H9 (cell line): ENCODE measurements around the gene EMB. TPM values are rescaled to one million over a fixed set of nuclear protein-coding genes. Genes with fewer than 3 reads are reported as not detected.

ENCODE experiments used
- DNase-seq: peaks from one replicate; pipeline ENCODE4 v3.0.0-alpha.2; 2017
- H2AFZ ChIP-seq: one replicate; pipeline ENCODE4 v1.6.1; 2013; ENCODE audit warnings: mild to moderate bottlenecking, low read length, control low read depth, moderate library complexity
- H2AK5ac ChIP-seq: 2 replicates; pipeline ENCODE4 v1.6.1; 2013; ENCODE audit warnings: low read length, control low read depth, mixed read lengths; ENCODE audit not compliant: insufficient read length
- H2BK120ac ChIP-seq: one replicate; pipeline ENCODE4 v1.6.1; 2013; ENCODE audit warnings: low read depth, mild to moderate bottlenecking, low read length, control low read depth, inconsistent platforms; ENCODE audit not compliant: poor library complexity, severe bottlenecking
- H2BK12ac ChIP-seq: 2 replicates; pipeline ENCODE4 v1.6.1; 2013; ENCODE audit warnings: low read length, control low read depth, mixed read lengths, low read depth; ENCODE audit not compliant: insufficient read length
- H2BK15ac ChIP-seq: 2 replicates; pipeline ENCODE4 v1.6.1; 2013; ENCODE audit warnings: low read depth, low read length, control low read depth
- H2BK20ac ChIP-seq: one replicate; pipeline ENCODE4 v1.6.1; 2013; ENCODE audit warnings: low read depth, mild to moderate bottlenecking, low read length, control low read depth, inconsistent platforms; ENCODE audit not compliant: poor library complexity, severe bottlenecking
- H2BK5ac ChIP-seq: 2 replicates; pipeline ENCODE4 v1.6.1; 2013; ENCODE audit warnings: low read length, control low read depth, mixed read lengths; ENCODE audit not compliant: insufficient read length
- H3K14ac ChIP-seq: 2 replicates; pipeline ENCODE4 v1.6.1; 2013; ENCODE audit warnings: low read length, control low read depth; ENCODE audit not compliant: insufficient read depth
- H3K18ac ChIP-seq: 2 replicates; pipeline ENCODE4 v1.6.1; 2013; ENCODE audit warnings: low read depth, mild to moderate bottlenecking, mixed read lengths, low read length, control low read depth; ENCODE audit not compliant: insufficient read length
- H3K23ac ChIP-seq: 2 replicates; pipeline ENCODE4 v1.6.1; 2013; ENCODE audit warnings: low read length, control low read depth, mixed read lengths, low read depth; ENCODE audit not compliant: insufficient read length
- H3K23me2 ChIP-seq: 2 replicates; pipeline ENCODE4 v1.6.1; 2013; ENCODE audit warnings: low read depth, mild to moderate bottlenecking, mixed read lengths, low read length, control low read depth; ENCODE audit not compliant: insufficient read length, poor library complexity, severe bottlenecking
- H3K27ac ChIP-seq: 2 replicates; pipeline ENCODE4 v1.5.1; 2013; ENCODE audit warnings: low read length, control low read depth, mixed read lengths, low read depth; ENCODE audit not compliant: insufficient read length
- H3K27me3 ChIP-seq: 2 replicates; pipeline ENCODE4 v1.6.1; 2013; ENCODE audit warnings: low read length, control low read depth, inconsistent platforms; ENCODE audit not compliant: insufficient read depth
- H3K4ac ChIP-seq: 2 replicates; pipeline ENCODE4 v1.6.1; 2013; ENCODE audit warnings: low read depth, mild to moderate bottlenecking, control low read depth, inconsistent platforms, low read length, moderate library complexity
- H3K4me1 ChIP-seq: 2 replicates; pipeline ENCODE4 v1.6.1; 2013; ENCODE audit warnings: low read length, control low read depth, inconsistent platforms; ENCODE audit not compliant: insufficient read depth
- H3K4me2 ChIP-seq: 2 replicates; pipeline ENCODE4 v1.6.1; 2013; ENCODE audit warnings: low read length, control low read depth, mixed read lengths; ENCODE audit not compliant: insufficient read length, insufficient read depth
- H3K56ac ChIP-seq: 2 replicates; pipeline ENCODE4 v1.6.1; 2013; ENCODE audit warnings: low read depth, mild to moderate bottlenecking, mixed read lengths, low read length, control low read depth; ENCODE audit not compliant: insufficient read length
- H3K79me1 ChIP-seq: 2 replicates; pipeline ENCODE4 v1.6.1; 2013; ENCODE audit warnings: low read depth, mild to moderate bottlenecking, moderate library complexity, low read length, control low read depth, inconsistent platforms; ENCODE audit not compliant: insufficient read depth, poor library complexity, severe bottlenecking
- H3K79me2 ChIP-seq: 2 replicates; pipeline ENCODE4 v1.6.1; 2013; ENCODE audit warnings: low read length, control low read depth, inconsistent platforms; ENCODE audit not compliant: insufficient read depth
- H3K9ac ChIP-seq: 2 replicates; pipeline ENCODE4 v1.6.1; 2013; ENCODE audit warnings: low read length, control low read depth, mixed read lengths; ENCODE audit not compliant: insufficient read length; ENCODE audit errors: extremely low read depth
- H3K9me3 ChIP-seq: one replicate; pipeline ENCODE4 v1.6.1; 2013; ENCODE audit warnings: low read depth, low read length, inconsistent platforms; ENCODE audit not compliant: control insufficient read depth
- H3T11ph ChIP-seq: one replicate; pipeline ENCODE4 v1.6.1; 2013; ENCODE audit warnings: mild to moderate bottlenecking, low read length, control low read depth, inconsistent platforms
- H4K20me1 ChIP-seq: one replicate; pipeline ENCODE4 v1.6.1; 2013; ENCODE audit not compliant: control insufficient read depth, insufficient read length, insufficient read depth
- H4K5ac ChIP-seq: 2 replicates; pipeline ENCODE4 v1.6.1; 2013; ENCODE audit warnings: low read depth, mild to moderate bottlenecking, mixed read lengths, low read length, control low read depth; ENCODE audit not compliant: insufficient read length
- H4K8ac ChIP-seq: replicated peaks from 2 replicates; pipeline ENCODE4 v1.6.1; 2013; ENCODE audit warnings: low read length, control low read depth, mixed read lengths, low read depth; ENCODE audit not compliant: insufficient read length
- H4K91ac ChIP-seq: 2 replicates; pipeline ENCODE4 v1.6.1; 2013; ENCODE audit warnings: low read depth, mild to moderate bottlenecking, moderate library complexity, mixed read lengths, low read length, control low read depth; ENCODE audit not compliant: insufficient read length
- H3K27ac Mint-ChIP-seq, 3 experiments: 2 replicates in 2 of 3; 3 replicates in 1 of 3; pipeline ENCODE4 v1.8.0; 2020 to 2021; ENCODE audit warnings: mixed read lengths in 3 of 3, mild to moderate bottlenecking in 1 of 3, moderate library complexity in 1 of 3
- H3K27me3 Mint-ChIP-seq: 2 replicates; pipeline ENCODE4 v1.8.0; 2021; ENCODE audit warnings: low read depth, mild to moderate bottlenecking, moderate library complexity, mixed read lengths
- H3K36me3 Mint-ChIP-seq, 3 experiments: 2 replicates in 2 of 3; 3 replicates in 1 of 3; pipeline ENCODE4 v1.8.0; 2020 to 2021; ENCODE audit warnings: low read depth in 3 of 3, mixed read lengths in 3 of 3; ENCODE audit not compliant: insufficient read depth in 1 of 3
- H3K4me1 Mint-ChIP-seq, 2 experiments: 2 replicates each; pipeline ENCODE4 v1.8.0; 2020; ENCODE audit warnings: mixed read lengths in 2 of 2
- H3K4me3 Mint-ChIP-seq, 2 experiments: 2 replicates in 1 of 2; 3 replicates in 1 of 2; pipeline ENCODE4 v1.8.0; 2020 to 2021; ENCODE audit warnings: mild to moderate bottlenecking in 2 of 2, mixed read lengths in 2 of 2, moderate library complexity in 1 of 2
- H3K9me3 Mint-ChIP-seq, 2 experiments: 2 replicates in 1 of 2; 3 replicates in 1 of 2; pipeline ENCODE4 v1.8.0; 2020; ENCODE audit warnings: mild to moderate bottlenecking in 2 of 2, mixed read lengths in 2 of 2, moderate library complexity in 1 of 2
- CTCF ChIP-seq: fragments of 200-600 bp; sonication (generic); conservative IDR thresholded peaks from 3 replicates; pipeline ENCODE4 v1.8.0; 2021; ENCODE audit warnings: antibody characterized with exemption, mild to moderate bottlenecking
- WGBS: extraction: QIAGEN DNeasy Blood & Tissue Kit; methylation state at CpG from one replicate; pipeline ENCODE4 v1.1.7; 2013; ENCODE audit warnings: missing lambda C conversion rate, low lambda C conversion rate, mixed read lengths; ENCODE audit not compliant: insufficient read length; ENCODE audit errors: extremely low coverage; 5-methylcytosine and 5-hydroxymethylcytosine counted together
- total RNA-seq: library from RNA; stranded (reverse); gene quantifications from 2 replicates; pipeline ENCODE4 v1.2.1, GENCODE V29; 2021

The EMB gene
- total RNA-seq, 1 experiment from 2014 or later, result 39.4 TPM

- no peaks in the 10 kb centered on the region for H3K4me1 ChIP-seq
- no peak overlapping the region for H3K23ac ChIP-seq
- no peak overlapping the region for H2BK120ac ChIP-seq
- DNase-seq, result no peak
- Mint-ChIP-seq H3K4me3 (no peak overlapping the region), H3K27me3 (no peaks in the 10 kb centered on the region; the same call in none of the 2 replicates), H3K36me3 (peaks cover 6 to 14% (median 6%) of the 10 kb centered on the region in 3 experiments; a peak in 6 of 7 replicates), H3K9me3 (peaks cover 70 to 84% of the 10 kb centered on the region in 2 experiments), H3K27ac (no peak overlapping the region; a peak in 1 of 7 replicates), H3K4me1 (no peaks in the 10 kb centered on the region)
- H2AK5ac ChIP-seq, result no peak overlapping the region
- no peaks in the 10 kb centered on the region for H3K79me2 ChIP-seq
- no peak overlapping the region for H3K14ac ChIP-seq
- no peaks in the 10 kb centered on the region for H3K23me2 ChIP-seq
- no peaks in the 10 kb centered on the region for H3K27me3 ChIP-seq
- H2BK5ac ChIP-seq, result no peak overlapping the region
- H3K9me3 ChIP-seq, result no peaks in the 10 kb centered on the region
- no peak overlapping the region for H4K91ac ChIP-seq
- no peak overlapping the region for H2AFZ ChIP-seq
- no peak overlapping the region for H2BK20ac ChIP-seq
- H3K79me1 ChIP-seq, result no peaks in the 10 kb centered on the region
- no peaks in the 10 kb centered on the region for H4K20me1 ChIP-seq
- TF ChIP-seq CTCF, result no peak
- H4K8ac ChIP-seq, result no peak overlapping the region
- no peak overlapping the region for H3K56ac ChIP-seq
- no peak overlapping the region for H4K5ac ChIP-seq
- no peak overlapping the region for H2BK12ac ChIP-seq
- H3K27ac ChIP-seq, result no peak overlapping the region
- no peak overlapping the region for H3K18ac ChIP-seq
- H3K4me2 ChIP-seq, result no peak overlapping the region
- no peak overlapping the region for H3K9ac ChIP-seq
- H3T11ph ChIP-seq, result no peak overlapping the region
- WGBS, result no CpG with 5 or more reads among the region's 2 CpGs
- H3K4ac ChIP-seq, result no peak overlapping the region
- H2BK15ac ChIP-seq, result no peak overlapping the region
These were observed 88.7 kb downstream of the EMB start for GRCh38 chr5:50352382-50352781.

Other genes with a start within 250 kb of the EMB start
- gene PARP8, start 225.3 kb upstream of the EMB start, total RNA-seq, result 27.9 and 34.0 TPM in 2 replicates